T-helper 1 cell treated with Interleukin-12 subunit alpha and Interleukin-12 subunit beta and Interleukin-4 antibody, amounts not matched to agents 30 μg/mL and 1 μg/mL, for 36 hours (primary cell): Measurements from ENCODE around the gene GADD45B.
"Not testable (repeated sequence)": the region's sequence is repeated elsewhere in the genome, so short reads cannot be mapped to it uniquely, and the experiment has no call there.

Source experiments
- H3K27ac Mint-ChIP-seq: one replicate; pipeline ENCODE4 v1.8.0; 2021; ENCODE audit warnings: mild to moderate bottlenecking, mixed read lengths
- H3K27me3 Mint-ChIP-seq: one replicate; pipeline ENCODE4 v1.8.0; 2021; ENCODE audit warnings: low read depth, mixed read lengths
- H3K36me3 Mint-ChIP-seq: one replicate; pipeline ENCODE4 v1.8.0; 2021; ENCODE audit warnings: low read depth, mixed read lengths
- H3K4me1 Mint-ChIP-seq: one replicate; pipeline ENCODE4 v1.8.0; 2021; ENCODE audit warnings: low read depth, mixed read lengths
- H3K4me3 Mint-ChIP-seq: one replicate; pipeline ENCODE4 v1.8.0; 2021; ENCODE audit warnings: mild to moderate bottlenecking, moderate library complexity, mixed read lengths
- H3K9me3 Mint-ChIP-seq: one replicate; pipeline ENCODE4 v1.8.0; 2021; ENCODE audit warnings: mixed read lengths

The GADD45B gene

DNA sequence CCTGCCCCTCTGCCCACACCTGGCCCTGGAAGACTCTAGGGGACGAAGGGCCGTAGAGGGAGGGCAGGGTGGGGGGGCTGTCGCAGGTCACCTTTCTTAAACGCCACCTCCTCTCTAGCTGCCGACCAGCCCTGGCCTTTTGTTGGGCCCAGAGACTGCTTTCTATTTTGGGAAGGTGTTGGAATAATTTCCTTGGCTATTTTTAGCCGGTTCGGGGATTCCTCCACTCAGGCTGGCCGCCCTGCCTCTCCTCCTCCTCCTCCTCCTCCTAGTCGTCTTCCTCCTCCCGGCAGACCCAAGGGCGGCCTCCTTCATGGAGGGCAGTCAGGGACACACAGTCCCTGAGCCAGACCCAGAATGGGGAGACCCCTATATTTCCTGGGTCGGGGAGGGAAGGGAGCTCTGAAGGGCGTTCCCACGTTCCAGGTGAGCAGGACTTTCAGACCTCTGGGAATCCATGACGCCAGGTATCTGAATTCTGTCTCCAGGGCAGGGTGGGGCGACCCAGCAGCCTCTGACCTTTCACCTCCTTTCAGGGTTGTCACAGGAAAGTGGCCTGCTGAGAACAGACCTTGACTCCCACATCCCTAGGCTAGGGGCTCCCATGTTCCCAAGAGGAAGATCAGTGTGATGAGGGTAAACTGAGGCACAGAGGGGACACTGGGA is 19.9 kb downstream of the GADD45B start:
- H3K36me3 Mint-ChIP-seq = no peaks in the 10 kb centered on the region
- H3K4me1 Mint-ChIP-seq = peaks cover 17% of the 10 kb centered on the region
- peaks cover 27% of the 10 kb centered on the region for H3K27me3 Mint-ChIP-seq
- H3K4me3 Mint-ChIP-seq = peak overlapping the region; percentile 53
- H3K9me3 Mint-ChIP-seq = no peaks in the 10 kb centered on the region
- no peak overlapping the region for H3K27ac Mint-ChIP-seq

DNA sequence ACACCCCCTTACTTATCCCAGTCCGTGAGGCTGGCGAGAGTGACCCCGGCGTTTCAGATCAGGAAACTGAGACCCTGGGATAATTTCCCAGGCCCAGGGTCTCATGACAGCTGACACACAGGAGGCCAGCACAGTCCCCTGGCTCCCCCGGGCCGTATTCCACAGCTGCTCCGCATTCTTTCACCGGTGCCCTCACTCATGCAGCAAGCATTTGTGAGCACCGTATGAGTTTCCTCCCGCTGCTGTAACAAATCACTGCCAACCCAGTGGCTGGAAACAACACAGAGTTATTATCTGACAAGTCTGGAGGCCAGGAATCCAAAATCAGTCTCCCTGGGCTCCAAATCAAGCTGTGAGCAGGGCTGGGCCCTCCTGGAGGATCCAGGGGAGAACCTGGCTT is 21.3 kb downstream of the GADD45B start:
- peaks cover 19% of the 10 kb centered on the region for H3K27me3 Mint-ChIP-seq
- no peak overlapping the region for H3K27ac Mint-ChIP-seq

DNA sequence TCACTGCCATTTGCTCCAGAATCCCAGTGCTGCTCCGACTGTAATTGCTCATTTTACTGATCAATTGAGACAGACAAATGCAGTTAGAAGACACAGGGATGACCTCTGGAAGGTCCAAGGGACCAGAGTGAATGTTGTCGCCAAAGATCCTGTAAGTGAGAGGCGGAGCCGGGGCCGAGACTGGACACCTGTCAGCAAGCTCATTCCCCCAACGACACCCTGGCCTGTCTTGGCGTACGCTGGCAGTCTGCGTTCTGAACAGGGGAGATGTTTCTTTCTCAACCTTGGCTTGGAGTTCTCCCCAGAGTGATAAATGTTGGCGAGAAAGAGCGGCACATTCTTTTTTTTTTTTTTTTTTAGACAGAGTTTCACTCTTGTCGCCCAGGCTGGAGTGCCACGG is 24.2 kb downstream of the GADD45B start:
- no peak overlapping the region for H3K27ac Mint-ChIP-seq

More for the DNA sequence above, 21.3 kb downstream of the GADD45B start:
- H3K9me3 Mint-ChIP-seq = no peaks in the 10 kb centered on the region
- no peaks in the 10 kb centered on the region for H3K36me3 Mint-ChIP-seq
- peaks cover 13% of the 10 kb centered on the region for H3K4me1 Mint-ChIP-seq
- H3K4me3 Mint-ChIP-seq = no peak overlapping the region

DNA sequence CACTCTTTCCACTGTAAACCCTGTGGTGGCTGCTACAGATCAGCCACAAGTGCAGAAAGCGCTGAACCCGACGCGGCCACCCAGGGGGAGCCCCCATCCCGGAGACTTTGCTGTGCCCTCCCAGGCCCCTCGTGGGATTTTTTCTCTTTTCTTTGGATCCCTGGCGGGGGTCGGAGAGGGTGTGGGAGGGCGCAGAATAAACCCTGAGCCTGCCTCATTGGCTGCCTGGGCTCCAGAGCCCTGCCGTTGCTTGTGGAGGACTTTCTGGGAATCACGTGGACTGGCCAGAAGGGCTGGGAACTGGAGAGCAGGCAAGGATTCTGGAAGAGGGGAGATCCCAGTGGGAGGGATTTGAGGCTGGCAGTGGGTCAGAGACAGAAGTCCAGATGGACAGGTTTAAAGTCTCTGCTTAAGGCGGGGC is 24.9 kb downstream of the GADD45B start:
- no peaks in the 10 kb centered on the region for H3K9me3 Mint-ChIP-seq
- H3K27me3 Mint-ChIP-seq = no peaks in the 10 kb centered on the region
- no peak overlapping the region for H3K27ac Mint-ChIP-seq
- peaks cover 23% of the 10 kb centered on the region for H3K4me1 Mint-ChIP-seq
- H3K4me3 Mint-ChIP-seq = no peak overlapping the region
- no peaks in the 10 kb centered on the region for H3K36me3 Mint-ChIP-seq

More for the DNA sequence above, 24.2 kb downstream of the GADD45B start:
- H3K36me3 Mint-ChIP-seq = no peaks in the 10 kb centered on the region
- H3K4me1 Mint-ChIP-seq = peaks cover 24% of the 10 kb centered on the region
- no peaks in the 10 kb centered on the region for H3K27me3 Mint-ChIP-seq
- no peaks in the 10 kb centered on the region for H3K9me3 Mint-ChIP-seq
- no peak overlapping the region for H3K4me3 Mint-ChIP-seq

DNA sequence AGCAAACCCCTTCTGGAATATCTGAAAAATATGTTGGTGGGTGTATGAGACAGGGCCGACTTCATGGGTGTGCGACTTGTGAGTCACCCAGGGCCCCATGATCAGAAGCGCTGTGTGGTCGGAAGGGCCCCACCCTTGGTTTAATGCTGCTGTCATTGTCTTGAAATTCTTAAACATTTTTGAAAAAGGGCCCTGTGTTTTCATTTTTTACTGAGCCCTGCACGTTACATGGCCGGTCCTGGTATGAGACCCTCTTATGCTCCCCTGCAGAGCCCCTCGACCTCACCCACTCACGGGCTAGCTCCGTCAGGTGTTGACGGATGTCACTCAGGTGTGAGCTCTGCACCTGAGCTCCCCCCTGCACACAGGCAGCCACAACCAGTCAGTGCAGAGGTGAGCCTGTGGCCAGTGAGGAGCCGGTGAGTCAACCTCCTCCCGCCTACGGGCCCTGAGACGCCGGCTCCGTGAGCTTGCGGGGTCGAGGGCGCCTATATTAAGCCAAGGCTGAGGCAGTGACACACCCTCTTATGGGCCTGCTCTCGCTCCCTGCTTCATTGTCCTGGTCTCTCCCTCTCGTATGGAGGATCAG is 27.7 kb downstream of the GADD45B start:
- H3K27me3 Mint-ChIP-seq = no peaks in the 10 kb centered on the region
- H3K27ac Mint-ChIP-seq = peak overlapping the region; percentile 78
- H3K9me3 Mint-ChIP-seq = no peaks in the 10 kb centered on the region
- H3K4me3 Mint-ChIP-seq = peak overlapping the region; percentile 35
- peaks cover 26% of the 10 kb centered on the region for H3K4me1 Mint-ChIP-seq
- no peaks in the 10 kb centered on the region for H3K36me3 Mint-ChIP-seq

DNA sequence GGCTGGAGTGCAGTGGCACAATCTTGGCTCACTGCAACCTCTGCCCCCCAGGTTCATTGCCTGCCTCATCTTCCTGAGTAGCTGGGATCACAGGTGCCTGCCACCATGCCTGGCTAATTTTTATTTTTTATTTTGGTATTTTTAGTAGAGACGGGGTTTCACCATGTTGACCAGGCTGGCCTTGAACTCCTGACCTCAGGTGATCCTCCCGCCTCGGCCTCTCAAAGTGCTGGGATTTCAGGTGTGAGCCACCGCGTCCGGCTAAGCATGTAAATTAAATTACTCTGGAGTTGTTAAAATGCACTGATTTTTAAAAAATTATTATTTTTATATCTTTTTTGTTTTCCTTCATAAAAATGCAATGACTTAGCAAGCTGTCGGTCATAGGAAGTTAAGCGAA is 30.7 kb downstream of the GADD45B start:
- H3K27me3 Mint-ChIP-seq, H3K4me3 Mint-ChIP-seq, H3K9me3 Mint-ChIP-seq, H3K36me3 Mint-ChIP-seq: not testable (repeated sequence)
- H3K4me1 Mint-ChIP-seq = peaks cover 23% of the 10 kb centered on the region
- peak overlapping the region; percentile 89 for H3K27ac Mint-ChIP-seq

DNA sequence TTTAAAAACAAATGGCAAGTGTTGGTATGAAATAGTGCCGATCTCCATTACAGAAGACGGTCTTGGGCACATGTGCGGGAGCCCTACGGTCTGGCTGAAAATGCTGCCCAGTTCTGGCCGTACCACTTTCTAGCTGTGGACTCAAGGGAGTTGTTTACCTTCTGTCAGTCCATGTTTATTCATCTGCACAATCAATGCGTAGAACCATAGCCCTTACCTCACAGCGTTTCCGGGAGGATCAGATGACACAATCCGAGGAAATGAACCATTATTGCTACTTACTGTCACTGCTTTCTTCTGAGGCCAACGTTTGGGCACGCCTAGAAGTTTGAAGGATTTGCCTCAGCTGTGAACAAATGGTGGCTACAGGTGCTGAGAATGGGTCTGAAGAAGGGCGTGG is 31.2 kb downstream of the GADD45B start:
- no peaks in the 10 kb centered on the region for H3K27me3 Mint-ChIP-seq
- peak overlapping the region; percentile 26 for H3K4me3 Mint-ChIP-seq
- H3K27ac Mint-ChIP-seq = peak overlapping the region; percentile 89

DNA sequence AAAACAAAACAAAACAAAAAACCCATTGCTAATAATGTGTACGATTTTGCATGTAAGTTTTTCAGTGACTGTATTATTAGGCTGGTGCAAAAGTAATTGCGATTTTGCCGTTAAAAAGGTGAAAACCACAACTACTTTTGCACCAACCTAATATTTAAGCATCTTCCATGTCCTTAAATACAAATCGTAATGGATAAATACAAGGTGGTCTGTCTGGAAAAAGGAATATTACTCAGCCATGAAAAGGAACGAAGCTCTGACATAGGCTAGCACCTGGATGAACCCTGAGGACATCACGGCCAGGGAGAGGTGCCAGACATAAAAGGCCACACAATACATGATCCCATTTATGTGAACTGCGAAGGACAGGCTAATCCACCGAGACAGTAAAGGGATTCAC is 33.2 kb downstream of the GADD45B start:
- H3K27me3 Mint-ChIP-seq = no peaks in the 10 kb centered on the region
- no peaks in the 10 kb centered on the region for H3K36me3 Mint-ChIP-seq
- no peaks in the 10 kb centered on the region for H3K9me3 Mint-ChIP-seq
- peaks cover 13% of the 10 kb centered on the region for H3K4me1 Mint-ChIP-seq
- no peak overlapping the region for H3K4me3 Mint-ChIP-seq
- H3K27ac Mint-ChIP-seq = no peak overlapping the region

More for the DNA sequence above, 31.2 kb downstream of the GADD45B start:
- Mint-ChIP-seq H3K4me1 (peaks cover 23% of the 10 kb centered on the region), H3K36me3 (no peaks in the 10 kb centered on the region), H3K9me3 (no peaks in the 10 kb centered on the region)

DNA sequence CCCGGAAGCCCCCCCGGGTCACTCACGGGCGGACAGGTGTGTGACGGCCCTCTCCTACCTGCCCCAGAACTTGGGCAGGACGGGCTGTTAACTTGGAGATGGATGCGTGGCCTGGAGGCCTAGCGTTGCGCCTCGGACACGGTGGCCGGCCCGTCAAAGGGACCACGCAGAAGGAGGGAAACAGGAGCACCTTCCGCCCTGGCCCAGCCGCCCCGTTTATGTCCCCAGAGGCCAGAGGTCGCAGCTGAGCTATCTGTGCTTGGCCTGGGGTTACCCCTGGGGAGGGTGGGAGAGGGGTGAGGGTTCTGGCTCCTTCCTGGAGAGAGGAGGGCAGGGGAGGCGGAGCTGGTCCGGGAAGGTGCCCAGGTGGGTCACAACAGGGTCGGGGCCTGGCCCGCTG is 35.6 kb downstream of the GADD45B start:
- Mint-ChIP-seq H3K36me3 (no peaks in the 10 kb centered on the region), H3K4me1 (peaks cover 9% of the 10 kb centered on the region), H3K27ac (no peak overlapping the region), H3K4me3 (no peak overlapping the region), H3K27me3 (peaks cover 5% of the 10 kb centered on the region), H3K9me3 (no peaks in the 10 kb centered on the region)

DNA sequence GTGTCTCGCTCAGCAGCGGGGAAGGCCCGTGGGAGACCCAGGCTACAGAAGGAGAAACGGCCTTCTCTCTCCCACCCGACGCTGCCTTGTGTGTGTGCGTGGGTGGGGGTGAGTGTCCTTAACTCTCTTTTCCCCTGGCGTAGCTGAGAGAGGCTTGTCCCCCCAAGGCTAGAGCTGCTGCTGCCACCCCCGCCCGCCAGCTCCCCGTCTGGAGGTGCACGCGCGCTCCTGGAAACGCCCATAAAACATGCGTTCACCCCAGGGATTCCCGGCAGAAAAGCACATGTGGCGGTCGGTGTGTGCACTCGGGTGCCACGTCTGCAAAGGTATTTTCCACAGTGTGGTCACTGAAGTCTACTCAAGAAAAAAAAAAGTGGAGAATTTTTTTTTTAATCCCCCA is 36.1 kb downstream of the GADD45B start:
- Mint-ChIP-seq H3K27ac (no peak overlapping the region), H3K36me3 (no peaks in the 10 kb centered on the region), H3K4me1 (peaks cover 9% of the 10 kb centered on the region), H3K4me3 (no peak overlapping the region), H3K9me3 (no peaks in the 10 kb centered on the region), H3K27me3 (peaks cover 5% of the 10 kb centered on the region)

DNA sequence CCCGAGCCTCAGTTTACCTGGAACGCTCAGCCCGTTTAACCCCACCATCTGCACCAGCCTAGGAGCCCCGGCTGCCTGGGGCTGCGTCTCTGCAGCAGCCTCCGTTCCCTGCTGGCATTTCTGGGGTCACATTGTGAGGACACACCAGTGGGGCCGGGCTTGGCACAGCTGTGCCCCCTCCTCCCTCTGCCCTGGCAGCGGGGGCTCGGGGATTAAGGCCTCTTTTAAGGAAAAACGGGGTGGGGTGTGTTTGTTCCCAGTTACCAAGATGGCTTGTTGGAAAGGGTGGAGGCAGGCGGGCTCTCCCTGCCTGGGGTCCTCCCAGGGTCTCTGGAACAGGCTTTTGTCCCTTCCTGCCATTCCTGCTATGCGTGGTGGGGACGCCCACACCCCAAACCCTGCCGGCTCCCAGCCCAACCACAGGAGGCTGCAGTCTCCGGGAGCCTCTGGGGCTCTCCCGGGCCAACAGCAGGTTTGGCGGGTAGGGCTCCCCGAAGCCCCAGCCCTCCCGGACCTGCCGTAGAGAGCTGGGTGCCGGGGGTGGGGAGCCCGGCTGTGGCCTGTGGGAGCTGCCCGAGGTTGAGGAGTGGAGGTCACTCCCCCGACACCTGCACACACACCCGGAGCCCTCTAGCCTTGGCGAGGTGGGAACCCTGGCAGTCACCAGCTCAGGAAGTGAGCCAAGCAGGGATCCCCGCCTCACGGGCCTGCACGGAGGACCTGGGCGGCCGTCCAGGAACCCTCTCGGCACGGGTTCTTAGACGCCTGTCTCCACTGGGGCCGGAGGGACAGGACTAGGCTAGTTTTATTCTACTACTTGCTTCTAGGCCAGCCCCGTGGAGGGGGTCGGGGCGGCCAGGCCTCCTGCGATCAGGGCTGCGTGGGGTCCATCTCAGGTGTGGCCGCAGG is 36.9 kb downstream of the GADD45B start:
- Mint-ChIP-seq H3K9me3 (no peaks in the 10 kb centered on the region), H3K27me3 (peaks cover 5% of the 10 kb centered on the region), H3K27ac (no peak overlapping the region), H3K36me3 (no peaks in the 10 kb centered on the region), H3K4me3 (no peak overlapping the region), H3K4me1 (peaks cover 4% of the 10 kb centered on the region)

DNA sequence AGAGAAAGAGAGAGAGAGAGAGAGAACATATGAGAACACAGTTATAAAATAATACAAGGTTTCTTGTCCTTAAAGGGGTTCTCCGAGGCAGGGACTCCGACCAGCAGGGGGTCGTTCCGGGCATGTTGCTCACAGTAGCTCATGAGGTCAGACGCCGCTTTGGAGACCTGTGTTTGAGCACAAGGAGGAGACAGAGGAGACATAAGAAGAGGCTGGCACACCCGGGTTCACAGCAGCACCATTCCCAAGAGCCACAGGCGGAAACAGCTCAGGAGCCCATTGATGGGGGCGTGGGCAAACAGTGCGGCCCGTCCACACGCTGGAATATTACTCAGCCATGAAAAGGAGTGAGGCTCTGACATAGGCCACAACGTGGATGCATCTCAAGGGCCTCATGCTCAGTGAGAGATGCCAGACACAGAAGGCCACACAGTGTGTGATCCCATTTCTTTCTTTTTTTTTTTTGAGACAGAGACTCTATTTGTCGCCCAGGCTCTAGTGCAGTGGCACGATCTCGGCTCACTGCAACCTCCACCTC is 39.1 kb downstream of the GADD45B start:
- Mint-ChIP-seq H3K4me3 (no peak overlapping the region), H3K36me3 (no peaks in the 10 kb centered on the region), H3K4me1 (no peaks in the 10 kb centered on the region), H3K27me3 (peaks cover 5% of the 10 kb centered on the region), H3K9me3 (no peaks in the 10 kb centered on the region), H3K27ac (no peak overlapping the region)

DNA sequence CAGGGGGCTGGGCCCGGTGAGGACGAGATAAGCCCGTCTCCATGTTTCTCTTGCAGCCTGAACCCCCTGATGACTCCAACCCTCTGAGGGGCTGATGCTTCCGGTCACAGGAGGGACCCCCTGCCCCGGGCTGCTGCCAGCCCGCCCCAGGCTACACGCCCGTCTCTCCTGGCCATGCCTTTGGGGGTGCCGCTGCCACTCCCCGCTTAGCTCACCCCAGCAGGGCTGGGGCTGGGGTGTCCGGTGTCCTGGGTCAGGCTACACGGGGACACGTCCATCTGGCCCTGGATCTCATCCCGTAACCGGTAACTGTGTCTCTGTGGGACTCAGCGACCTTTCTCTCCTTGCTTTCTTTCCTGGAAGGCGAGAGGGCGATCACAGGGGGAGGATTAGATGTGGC is 40.8 kb downstream of the GADD45B start:
- no peak overlapping the region for H3K4me3 Mint-ChIP-seq
- H3K4me1 Mint-ChIP-seq = no peaks in the 10 kb centered on the region
- H3K36me3 Mint-ChIP-seq = no peaks in the 10 kb centered on the region
- no peak overlapping the region for H3K27ac Mint-ChIP-seq
- peaks cover 5% of the 10 kb centered on the region for H3K27me3 Mint-ChIP-seq
- H3K9me3 Mint-ChIP-seq = no peaks in the 10 kb centered on the region

DNA sequence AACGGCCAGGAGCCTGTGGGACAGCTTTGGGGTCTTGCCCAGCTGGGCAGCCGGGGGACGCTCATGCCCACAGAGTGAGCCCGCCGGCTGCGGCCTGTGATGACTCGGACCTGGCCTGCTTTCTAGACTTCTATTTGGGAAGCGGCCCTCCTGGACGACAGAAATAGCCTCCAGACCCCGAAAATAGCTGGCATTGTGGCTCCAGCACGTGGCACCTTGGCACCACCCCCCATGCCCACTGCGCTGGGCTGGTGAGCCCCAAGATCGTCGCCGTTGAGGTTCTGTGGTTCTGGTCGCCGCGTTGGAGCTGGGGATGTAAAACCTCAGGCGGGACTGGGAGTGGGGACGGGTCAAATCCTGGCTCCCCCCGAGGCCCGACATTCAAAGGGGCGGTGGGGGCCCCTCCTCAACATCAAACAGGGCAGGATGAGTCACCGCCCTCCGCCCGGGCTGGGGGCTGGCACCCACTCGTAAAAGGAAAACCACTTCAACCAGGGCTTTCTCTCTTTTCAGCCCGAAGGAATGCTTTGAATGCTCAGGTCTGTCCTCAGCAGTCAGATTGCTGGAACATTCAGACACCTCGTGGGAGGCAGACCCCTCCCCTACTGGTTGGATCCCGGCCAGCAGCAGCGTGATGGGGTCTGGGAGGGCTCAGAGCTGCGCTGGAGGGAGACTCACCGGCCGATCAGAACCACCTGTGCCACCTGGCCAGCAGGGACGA is 42.1 kb downstream of the GADD45B start:
- Mint-ChIP-seq H3K4me3 (no peak overlapping the region), H3K9me3 (no peaks in the 10 kb centered on the region), H3K4me1 (no peaks in the 10 kb centered on the region), H3K36me3 (no peaks in the 10 kb centered on the region), H3K27me3 (peaks cover 5% of the 10 kb centered on the region), H3K27ac (no peak overlapping the region)
